Measurements from ENCODE around the gene RUNX2.

DNA sequence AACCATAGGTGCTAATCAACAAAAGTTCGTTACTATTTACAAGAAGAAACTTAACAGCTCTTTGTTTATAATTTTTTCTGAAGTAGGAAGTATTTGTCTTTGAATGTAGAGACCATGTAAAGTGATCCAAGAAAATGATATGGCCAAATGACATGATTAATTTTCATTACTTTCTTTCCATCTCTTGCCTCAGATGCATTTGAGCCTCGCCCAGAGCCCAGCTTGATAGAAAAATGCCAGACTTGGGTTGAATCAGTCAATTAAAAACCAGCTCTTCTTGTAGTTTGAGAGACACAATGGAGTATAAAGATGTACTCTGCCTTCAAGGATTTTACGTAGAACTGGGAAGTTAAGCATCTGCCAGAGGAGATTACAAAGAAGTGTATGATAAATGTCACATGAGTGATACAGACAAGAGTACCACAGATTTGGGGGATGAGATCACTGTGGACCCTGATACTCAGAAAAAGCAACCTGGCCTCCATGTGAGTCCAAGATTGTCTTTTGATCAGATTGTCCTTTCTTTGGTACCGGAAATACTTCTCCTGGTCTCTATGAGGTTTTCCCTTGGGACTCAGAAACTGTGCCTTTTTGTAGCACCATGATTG is 142.1 kb downstream of the RUNX2 start:
- TF ChIP-seq FOXM1 (IDR thresholded peaks at IDR 0.05; ENCODE audit: borderline replicate concordance) (no peak), TARDBP (IDR thresholded peaks at IDR 0.05) (no peak), CTBP1 (IDR thresholded peaks at IDR 0.05; ENCODE audit: borderline replicate concordance) (no peak), BHLHE40 (IDR thresholded peaks at IDR 0.05; ENCODE audit: borderline replicate concordance) (no peak), ZNF384 (IDR thresholded peaks at IDR 0.05) (no peak), FOXK2 (IDR thresholded peaks at IDR 0.05) (no peak), SP1 (IDR thresholded peaks at IDR 0.05) (no peak), HDGF (IDR thresholded peaks at IDR 0.05; ENCODE audit: borderline replicate concordance) (no peak)
- TF ChIP-seq, protein P1, sequence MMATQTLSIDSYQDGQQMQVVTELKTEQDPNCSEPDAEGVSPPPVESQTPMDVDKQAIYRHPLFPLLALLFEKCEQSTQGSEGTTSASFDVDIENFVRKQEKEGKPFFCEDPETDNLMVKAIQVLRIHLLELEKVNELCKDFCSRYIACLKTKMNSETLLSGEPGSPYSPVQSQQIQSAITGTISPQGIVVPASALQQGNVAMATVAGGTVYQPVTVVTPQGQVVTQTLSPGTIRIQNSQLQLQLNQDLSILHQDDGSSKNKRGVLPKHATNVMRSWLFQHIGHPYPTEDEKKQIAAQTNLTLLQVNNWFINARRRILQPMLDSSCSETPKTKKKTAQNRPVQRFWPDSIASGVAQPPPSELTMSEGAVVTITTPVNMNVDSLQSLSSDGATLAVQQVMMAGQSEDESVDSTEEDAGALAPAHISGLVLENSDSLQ (IDR thresholded peaks at IDR 0.05), result no peak

Data from HEK293T (cell line).